NCI-H226 (cell line): ENCODE data around the gene FAT1.
A peak's percentile ranks its signal among the peaks of the same experiment; 100 is the strongest.
"Not testable (repeated sequence)": the region's sequence is repeated elsewhere in the genome, so short reads cannot be mapped to it uniquely, and the experiment has no call there.

Experiments
- DNase-seq: peaks from one replicate; pipeline ENCODE4 v3.0.0-alpha.2; 2015

FAT1 gene

GRCh38 chr4:186723292-186724057, at the start of gene FAT1:
FAT1 (minus strand) TSS chr4:186723856; CDS start chr4:186709827, 14,029 bp downstream.
- DNase-seq: peak; percentile 56

GRCh38 chr4:186772936-186773487, 49.4 kb upstream of the FAT1 start:
- DNase-seq: no peak

- no peak for DNase-seq
Measured at GRCh38 chr4:186771624-186772023, 48.0 kb upstream of the FAT1 start.

GRCh38 chr4:186770481-186771175, 47.0 kb upstream of the FAT1 start:
- peak; percentile 75 for DNase-seq

- no peak for DNase-seq
Measured at GRCh38 chr4:186767794-186768193, 44.1 kb upstream of the FAT1 start.

- DNase-seq: no peak
Measured at GRCh38 chr4:186765673-186766546, 42.3 kb upstream of the FAT1 start.

- DNase-seq: peak; percentile 82
Measured at GRCh38 chr4:186765138-186765537, 41.5 kb upstream of the FAT1 start.

GRCh38 chr4:186764457-186764856, 40.8 kb upstream of the FAT1 start:
- DNase-seq: no peak

- no peak for DNase-seq
Measured at GRCh38 chr4:186762865-186763264, 39.2 kb upstream of the FAT1 start.

- DNase-seq: no peak
Measured at GRCh38 chr4:186762361-186762760, 38.7 kb upstream of the FAT1 start.

- DNase-seq: not testable (repeated sequence)
Measured at GRCh38 chr4:186761956-186762355, 38.3 kb upstream of the FAT1 start.

- no peak for DNase-seq
Measured at GRCh38 chr4:186761393-186761792, 37.7 kb upstream of the FAT1 start.

GRCh38 chr4:186760576-186760975, 36.9 kb upstream of the FAT1 start:
- peak; percentile 73 for DNase-seq

GRCh38 chr4:186759990-186760389, 36.3 kb upstream of the FAT1 start:
- DNase-seq: no peak

GRCh38 chr4:186758929-186759682, 35.5 kb upstream of the FAT1 start:
- DNase-seq: no peak

GRCh38 chr4:186757696-186758355, 34.2 kb upstream of the FAT1 start:
- no peak for DNase-seq

- not testable (repeated sequence) for DNase-seq
Measured at GRCh38 chr4:186756550-186756949, 32.9 kb upstream of the FAT1 start.

- DNase-seq: peak; percentile 28
Measured at GRCh38 chr4:186755550-186756519, 32.2 kb upstream of the FAT1 start.

GRCh38 chr4:186754976-186755375, 31.3 kb upstream of the FAT1 start:
- no peak for DNase-seq

- no peak for DNase-seq
Measured at GRCh38 chr4:186752325-186752724, 28.7 kb upstream of the FAT1 start.
